HFF-Myc (cell line): ENCODE data around the gene HOXD10.

Source experiments
- DNase-seq: peaks from one replicate; pipeline ENCODE4 v3.0.0-alpha.2; 2011; ENCODE audit warnings: low read depth; ENCODE audit errors: extremely low read depth
- H3K4me3 ChIP-seq: replicated peaks from 2 replicates; pipeline ENCODE4 v1.5.1; 2011; ENCODE audit warnings: low read depth, mild to moderate bottlenecking, control low read depth, low read length
- CTCF ChIP-seq: IDR thresholded peaks from 2 replicates; pipeline ENCODE4 v1.5.1; 2012; ENCODE audit warnings: mild to moderate bottlenecking, low read depth, low read length, control low read depth; ENCODE audit errors: missing control alignments

HOXD10 gene

GRCh38 chr2:176082824-176083751 is 33.5 kb upstream of the HOXD10 start:
- no peak overlapping the region for H3K4me3 ChIP-seq
- no peak for DNase-seq
- no peak for TF ChIP-seq CTCF

- no peak for TF ChIP-seq CTCF
- no peak for DNase-seq
- no peak within 1 kb of the TSS for H3K4me3 ChIP-seq
Measured at GRCh38 chr2:176083796-176084261, 32.7 kb upstream of the HOXD10 start, which contains the start of gene EVX2. Gene EVX2 (minus strand): TSS chr2:176083962. CDS start chr2:176083776, 186 bp downstream.

GRCh38 chr2:176084611-176085119 is 31.9 kb upstream of the HOXD10 start:
- H3K4me3 ChIP-seq = no peak overlapping the region
- no peak for DNase-seq
- no peak for TF ChIP-seq CTCF

- TF ChIP-seq CTCF = no peak
- H3K4me3 ChIP-seq = no peak overlapping the region
- DNase-seq = no peak
Measured at GRCh38 chr2:176085120-176085788, 31.3 kb upstream of the HOXD10 start.

- peak; percentile 54 for TF ChIP-seq CTCF
- DNase-seq = no peak
- no peak overlapping the region for H3K4me3 ChIP-seq
Measured at GRCh38 chr2:176085861-176086771, 30.5 kb upstream of the HOXD10 start.

GRCh38 chr2:176087330-176088047 is 29.1 kb upstream of the HOXD10 start:
- TF ChIP-seq CTCF = no peak
- no peak for DNase-seq
- peak overlapping the region; percentile 20; the same call in 1 of the 2 replicates for H3K4me3 ChIP-seq
